Hepatocyte (in vitro differentiated cells): ENCODE data around the gene MTHFS.

ENCODE experiments used
- EZH2 ChIP-seq: fragments of 200-600 bp; sonication (generic); IDR thresholded peaks from 2 replicates; pipeline ENCODE4 v1.6.1; 2016; ENCODE audit warnings: antibody characterized with exemption, mild to moderate bottlenecking, borderline replicate concordance
- TF ChIP-seq, protein P1 (sequence below): fragments of 200-600 bp; sonication (generic); IDR thresholded peaks from 2 replicates; pipeline ENCODE4 v1.5.1; 2016; ENCODE audit warnings: antibody characterized with exemption, mild to moderate bottlenecking; ENCODE audit not compliant: poor library complexity

DNA sequence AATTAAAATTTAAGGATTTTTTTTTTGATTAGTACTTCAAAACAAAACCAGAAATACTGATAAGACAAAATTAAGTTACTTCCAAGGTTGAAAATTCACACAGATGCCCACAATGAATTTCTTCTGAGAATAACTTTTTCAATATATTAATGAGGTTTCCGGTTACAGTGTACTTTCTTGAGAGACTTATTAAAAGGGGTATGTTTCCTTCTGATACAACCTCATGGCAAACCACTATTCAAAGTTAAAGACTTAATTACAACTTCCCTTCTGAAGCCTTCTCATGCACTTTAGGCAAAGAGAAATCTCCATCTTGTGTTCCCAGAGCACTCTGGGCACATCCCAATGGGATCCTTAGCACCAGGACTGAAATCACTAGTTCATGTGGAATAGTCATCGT, 36.2 kb downstream of the MTHFS start:
- TF ChIP-seq, protein P1, sequence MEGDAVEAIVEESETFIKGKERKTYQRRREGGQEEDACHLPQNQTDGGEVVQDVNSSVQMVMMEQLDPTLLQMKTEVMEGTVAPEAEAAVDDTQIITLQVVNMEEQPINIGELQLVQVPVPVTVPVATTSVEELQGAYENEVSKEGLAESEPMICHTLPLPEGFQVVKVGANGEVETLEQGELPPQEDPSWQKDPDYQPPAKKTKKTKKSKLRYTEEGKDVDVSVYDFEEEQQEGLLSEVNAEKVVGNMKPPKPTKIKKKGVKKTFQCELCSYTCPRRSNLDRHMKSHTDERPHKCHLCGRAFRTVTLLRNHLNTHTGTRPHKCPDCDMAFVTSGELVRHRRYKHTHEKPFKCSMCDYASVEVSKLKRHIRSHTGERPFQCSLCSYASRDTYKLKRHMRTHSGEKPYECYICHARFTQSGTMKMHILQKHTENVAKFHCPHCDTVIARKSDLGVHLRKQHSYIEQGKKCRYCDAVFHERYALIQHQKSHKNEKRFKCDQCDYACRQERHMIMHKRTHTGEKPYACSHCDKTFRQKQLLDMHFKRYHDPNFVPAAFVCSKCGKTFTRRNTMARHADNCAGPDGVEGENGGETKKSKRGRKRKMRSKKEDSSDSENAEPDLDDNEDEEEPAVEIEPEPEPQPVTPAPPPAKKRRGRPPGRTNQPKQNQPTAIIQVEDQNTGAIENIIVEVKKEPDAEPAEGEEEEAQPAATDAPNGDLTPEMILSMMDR = no peak
- TF ChIP-seq EZH2 = no peak
